Neural progenitor cell (in vitro differentiated cells): ENCODE results near the gene EDRF1. TPM values are rescaled to one million over a fixed set of nuclear protein-coding genes. Genes with fewer than 3 reads are reported as not detected.

Source experiments
- DNase-seq: peaks from one replicate; pipeline ENCODE4 v3.0.0-alpha.2; 2016; ENCODE audit warnings: low spot score
- H2AFZ ChIP-seq: fragments of 200-600 bp; sonication (generic); replicated peaks from 2 replicates; pipeline ENCODE4 v1.6.1; 2016; ENCODE audit warnings: antibody characterized with exemption
- H3F3A ChIP-seq: fragments of 200-600 bp; sonication (generic); 2 replicates; pipeline ENCODE4 v1.6.1; 2016; ENCODE audit warnings: antibody characterized with exemption, low read depth
- H3K27ac ChIP-seq: fragments of 200-600 bp; sonication (generic); 2 replicates; pipeline ENCODE4 v1.5.1; 2016; ENCODE audit warnings: mild to moderate bottlenecking
- H3K27me3 ChIP-seq: fragments of 200-600 bp; sonication (generic); 2 replicates; pipeline ENCODE4 v1.6.1; 2016; ENCODE audit warnings: mild to moderate bottlenecking, moderate library complexity
- H3K36me3 ChIP-seq: fragments of 200-600 bp; sonication (generic); 2 replicates; pipeline ENCODE4 v1.5.1; 2016
- H3K4me1 ChIP-seq: fragments of 200-600 bp; sonication (generic); 2 replicates; pipeline ENCODE4 v1.6.1; 2016; ENCODE audit warnings: mixed run types
- H3K4me2 ChIP-seq: fragments of 200-600 bp; sonication (generic); 2 replicates; pipeline ENCODE4 v1.6.1; 2016
- H3K4me3 ChIP-seq: fragments of 200-600 bp; sonication (generic); 2 replicates; pipeline ENCODE4 v1.5.1; 2016
- H3K79me2 ChIP-seq: fragments of 200-600 bp; sonication (generic); 2 replicates; pipeline ENCODE4 v1.6.1; 2016; ENCODE audit warnings: low read depth
- H3K9ac ChIP-seq: fragments of 200-600 bp; sonication (generic); 2 replicates; pipeline ENCODE4 v1.6.1; 2016
- H3K9me3 ChIP-seq: fragments of 200-600 bp; sonication (generic); 2 replicates; pipeline ENCODE4 v1.5.1; 2016; ENCODE audit warnings: low read depth
- H4K20me1 ChIP-seq: fragments of 200-600 bp; sonication (generic); 2 replicates; pipeline ENCODE4 v1.6.1; 2016; ENCODE audit warnings: low read depth
- H3K27ac Mint-ChIP-seq: 3 replicates; pipeline ENCODE4 v1.8.0; 2021; ENCODE audit warnings: mixed read lengths
- H3K27me3 Mint-ChIP-seq: 2 replicates; pipeline ENCODE4 v1.8.0; 2022; ENCODE audit warnings: low read depth, mild to moderate bottlenecking, inconsistent platforms, moderate library complexity, mixed read lengths; ENCODE audit not compliant: insufficient read depth
- H3K36me3 Mint-ChIP-seq: 3 replicates; pipeline ENCODE4 v1.8.0; 2021; ENCODE audit warnings: mixed read lengths
- H3K4me1 Mint-ChIP-seq: 3 replicates; pipeline ENCODE4 v1.8.0; 2021; ENCODE audit warnings: mixed read lengths
- H3K4me3 Mint-ChIP-seq: 3 replicates; pipeline ENCODE4 v1.8.0; 2021; ENCODE audit warnings: mild to moderate bottlenecking, moderate library complexity, mixed read lengths
- H3K9me3 Mint-ChIP-seq: 3 replicates; pipeline ENCODE4 v1.8.0; 2020; ENCODE audit warnings: mixed read lengths
- CTCF ChIP-seq: fragments of 200-600 bp; sonication (generic); IDR thresholded peaks from 2 replicates; pipeline ENCODE4 v1.5.1; 2017; ENCODE audit warnings: antibody characterized with exemption, mild to moderate bottlenecking
- EZH2 ChIP-seq: fragments of 200-600 bp; sonication (generic); IDR thresholded peaks from 2 replicates; pipeline ENCODE4 v1.6.1; 2017; ENCODE audit warnings: antibody characterized with exemption, mild to moderate bottlenecking, moderate library complexity
- EZH2phosphoT487 ChIP-seq: fragments of 200-600 bp; sonication (generic); IDR thresholded peaks from 2 replicates; pipeline ENCODE4 v1.6.1; 2017; ENCODE audit warnings: antibody characterized with exemption
- total RNA-seq: library from RNA; depleted of rRNA; stranded (reverse); fragments of >200 nt; gene quantifications from 2 replicates; pipeline ENCODE4 v1.2.3, GENCODE V29; 2015; ENCODE audit warnings: low replicate concordance

Gene EDRF1
- total RNA-seq, 1 donor from 2014 or later: 63.4 TPM

- Histone ChIP-seq H3K4me1 (no peaks in the 10 kb centered on the region), H3F3A (no peaks in the 10 kb centered on the region), H3K4me3 (no peak overlapping the region), H3K79me2 (no peaks in the 10 kb centered on the region), H2AFZ (no peak overlapping the region), H3K27ac (no peak overlapping the region), H3K4me2 (no peak overlapping the region), H3K27me3 (no peaks in the 10 kb centered on the region), H3K9ac (no peak overlapping the region), H3K9me3 (no peaks in the 10 kb centered on the region), H4K20me1 (no peaks in the 10 kb centered on the region), H3K36me3 (no peaks in the 10 kb centered on the region)
- DNase-seq: no peak
- no peak overlapping the region for H3K27ac Mint-ChIP-seq
- H3K9me3 Mint-ChIP-seq: no peaks in the 10 kb centered on the region
- no peak overlapping the region for H3K4me3 Mint-ChIP-seq
- no peak for TF ChIP-seq CTCF
- TF ChIP-seq EZH2: no peak
- peaks cover 8% of the 10 kb centered on the region for H3K36me3 Mint-ChIP-seq
- H3K4me1 Mint-ChIP-seq: no peaks in the 10 kb centered on the region
- H3K27me3 Mint-ChIP-seq: no peaks in the 10 kb centered on the region
Observed at GRCh38 chr10:125802131-125802530, 82.6 kb downstream of the EDRF1 start.

- H3K79me2 ChIP-seq: no peaks in the 10 kb centered on the region
- no peaks in the 10 kb centered on the region for H3K9me3 ChIP-seq
- TF ChIP-seq EZH2 (no peak), EZH2phosphoT487 (no peak), CTCF (no peak)
- H3K36me3 ChIP-seq: no peaks in the 10 kb centered on the region
- no peak overlapping the region for H3K4me3 ChIP-seq
- no peak overlapping the region for H2AFZ ChIP-seq
- no peaks in the 10 kb centered on the region for H3K27me3 ChIP-seq
- H3K9ac ChIP-seq: no peak overlapping the region
- DNase-seq: no peak
- no peak overlapping the region for H3K4me3 Mint-ChIP-seq
- H3K27ac Mint-ChIP-seq: no peak overlapping the region
- H4K20me1 ChIP-seq: no peaks in the 10 kb centered on the region
- no peak overlapping the region for H3K4me2 ChIP-seq
- H3F3A ChIP-seq: no peaks in the 10 kb centered on the region
- no peaks in the 10 kb centered on the region for H3K9me3 Mint-ChIP-seq
- no peaks in the 10 kb centered on the region for H3K4me1 ChIP-seq
- H3K4me1 Mint-ChIP-seq: no peaks in the 10 kb centered on the region
- H3K36me3 Mint-ChIP-seq: peaks cover 9% of the 10 kb centered on the region
- H3K27ac ChIP-seq: no peak overlapping the region
- H3K27me3 Mint-ChIP-seq: no peaks in the 10 kb centered on the region
Observed at GRCh38 chr10:125802739-125803138, 83.2 kb downstream of the EDRF1 start.

- H3K4me1 ChIP-seq: no peaks in the 10 kb centered on the region
- DNase-seq: no peak
- Mint-ChIP-seq H3K27ac (no peak overlapping the region), H3K4me1 (peaks cover 11% of the 10 kb centered on the region), H3K4me3 (no peak overlapping the region), H3K9me3 (no peaks in the 10 kb centered on the region), H3K36me3 (peaks cover 13% of the 10 kb centered on the region), H3K27me3 (no peaks in the 10 kb centered on the region)
- H3K79me2 ChIP-seq: no peaks in the 10 kb centered on the region
- H3K4me3 ChIP-seq: no peak overlapping the region
- no peaks in the 10 kb centered on the region for H3F3A ChIP-seq
- H4K20me1 ChIP-seq: no peaks in the 10 kb centered on the region
- H3K9me3 ChIP-seq: no peaks in the 10 kb centered on the region
- H3K4me2 ChIP-seq: no peak overlapping the region
- H2AFZ ChIP-seq: no peak overlapping the region
- TF ChIP-seq EZH2 (no peak), CTCF (no peak), EZH2phosphoT487 (no peak)
- no peaks in the 10 kb centered on the region for H3K36me3 ChIP-seq
- no peak overlapping the region for H3K27ac ChIP-seq
- no peak overlapping the region for H3K9ac ChIP-seq
- no peaks in the 10 kb centered on the region for H3K27me3 ChIP-seq
Observed at GRCh38 chr10:125808047-125808446, 88.5 kb downstream of the EDRF1 start.

- Histone ChIP-seq H3F3A (no peaks in the 10 kb centered on the region), H3K27ac (no peak overlapping the region), H3K27me3 (no peaks in the 10 kb centered on the region), H3K9me3 (no peaks in the 10 kb centered on the region), H3K36me3 (no peaks in the 10 kb centered on the region), H3K4me1 (no peaks in the 10 kb centered on the region), H4K20me1 (no peaks in the 10 kb centered on the region), H3K4me3 (no peak overlapping the region), H3K79me2 (no peaks in the 10 kb centered on the region), H3K4me2 (no peak overlapping the region), H2AFZ (no peak overlapping the region), H3K9ac (no peak overlapping the region)
- TF ChIP-seq EZH2phosphoT487: no peak
- no peak for TF ChIP-seq CTCF
- TF ChIP-seq EZH2: no peak
- Mint-ChIP-seq H3K4me3 (no peak overlapping the region), H3K27ac (no peak overlapping the region), H3K4me1 (peaks cover 11% of the 10 kb centered on the region), H3K9me3 (no peaks in the 10 kb centered on the region), H3K36me3 (peaks cover 12% of the 10 kb centered on the region), H3K27me3 (no peaks in the 10 kb centered on the region)
- no peak for DNase-seq
Observed at GRCh38 chr10:125811251-125811650, 91.7 kb downstream of the EDRF1 start.
